ENCODE results near the gene HOXA10. TPM values are rescaled to one million over a fixed set of nuclear protein-coding genes. Genes with fewer than 3 reads are reported as not detected.

The HOXA10 gene
- total RNA-seq, 2 donors from 2014 or later: not detected

DNA sequence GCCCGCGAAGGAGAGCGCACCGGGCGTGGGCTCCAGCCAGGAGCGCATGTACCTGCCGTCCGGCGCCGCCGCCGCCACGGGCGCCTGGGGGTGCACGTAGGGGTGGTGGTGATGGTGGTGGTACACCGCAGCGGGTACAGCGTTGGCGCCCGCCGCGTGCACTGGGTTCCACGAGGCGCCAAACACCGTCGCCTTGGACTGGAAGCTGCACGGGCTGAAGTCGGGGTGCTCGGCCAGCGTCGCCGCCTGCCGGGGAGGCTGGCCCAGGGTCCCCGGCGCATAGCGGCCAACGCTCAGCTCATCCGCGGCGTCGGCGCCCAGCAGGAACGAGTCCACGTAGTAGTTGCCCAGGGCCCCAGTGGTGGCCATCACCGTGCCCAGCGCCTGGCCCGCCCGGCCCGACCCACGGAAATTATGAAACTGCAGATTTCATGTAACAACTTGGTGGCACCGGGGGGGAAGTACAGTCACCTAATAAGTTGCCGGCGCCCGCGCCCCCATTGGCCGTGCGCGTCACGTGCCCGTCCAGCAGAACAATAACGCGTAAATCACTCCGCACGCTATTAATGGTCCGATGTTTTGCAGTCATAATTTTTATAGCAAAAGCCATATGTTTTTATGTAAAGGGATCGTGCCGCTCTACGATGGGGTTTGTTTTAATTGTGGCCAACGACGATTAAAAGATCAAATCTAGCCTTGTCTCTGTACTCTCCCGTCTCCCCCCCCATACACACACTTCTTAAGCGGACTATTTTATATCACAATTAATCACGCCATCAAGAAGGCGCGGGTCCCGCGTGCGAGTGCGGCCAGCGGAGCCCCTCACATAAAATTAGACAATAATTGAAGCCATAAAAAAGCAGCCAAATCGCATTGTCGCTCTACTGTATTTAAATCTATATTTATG lies 8.8 kb downstream of the HOXA10 start, which contains the start of gene HOXA9:
Gene HOXA9, minus strand, starts transcription at position 449 of the 907 bp plus-strand sequence. Its CDS starts 80 bp downstream, at position 369.
- no peak for TF ChIP-seq CTCF (conservative IDR thresholded peaks at IDR 0.05)
- no peak within 1 kb of the TSS for H3K27ac Mint-ChIP-seq
- H3K27ac ChIP-seq (ENCODE audit: low read depth, low read length): no peak within 1 kb of the TSS
- H3K27me3 Mint-ChIP-seq (ENCODE audit: insufficient read depth): peaks cover 99% of the 10 kb centered on the region
- H3K9me3 Mint-ChIP-seq: peaks cover 8% of the 10 kb centered on the region
- H3K36me3 ChIP-seq (ENCODE audit: control insufficient read depth, insufficient read depth, low read length): no peaks in the 10 kb centered on the region
- 10 to 16% methylated on average over 35 to 80 of the region's 82 CpGs for WGBS, 2 experiments (ENCODE audit: insufficient coverage in 1 of 2, insufficient read length in 1 of 2)
- no peaks in the 10 kb centered on the region for H3K36me3 Mint-ChIP-seq (ENCODE audit: low read depth)
- no peak within 1 kb of the TSS for H3K4me3 Mint-ChIP-seq
- H3K9ac ChIP-seq (ENCODE audit: extremely low read depth, low read length, poor library complexity, severe bottlenecking): no peak within 1 kb of the TSS
- H3K4me1 Mint-ChIP-seq: no peaks in the 10 kb centered on the region
- DNase-seq: no peak
- H3K27me3 ChIP-seq (ENCODE audit: control insufficient read depth, insufficient read depth, low read length, poor library complexity, severe bottlenecking): peaks cover 100% of the 10 kb centered on the region
- H3K4me3 ChIP-seq (ENCODE audit: low read length): no peak within 1 kb of the TSS
- H3K4me1 ChIP-seq (ENCODE audit: control insufficient read depth, insufficient read depth, low read length): no peaks in the 10 kb centered on the region
- peaks cover 5% of the 10 kb centered on the region for H3K9me3 ChIP-seq (ENCODE audit: control insufficient read depth, low read length)

- no peak overlapping the region for H3K4me3 ChIP-seq (ENCODE audit: low read length)
- no peak overlapping the region for H3K27ac ChIP-seq (ENCODE audit: low read depth, low read length)
- no peak overlapping the region for H3K4me3 Mint-ChIP-seq
- H3K36me3 Mint-ChIP-seq (ENCODE audit: low read depth): no peaks in the 10 kb centered on the region
- WGBS, 2 experiments (ENCODE audit: insufficient coverage in 1 of 2, insufficient read length in 1 of 2): 4% methylated on average over 18 to 47 of the region's 47 CpGs
- H3K9me3 ChIP-seq (ENCODE audit: control insufficient read depth, low read length): peaks cover 5% of the 10 kb centered on the region
- H3K27ac Mint-ChIP-seq: no peak overlapping the region
- peaks cover 99% of the 10 kb centered on the region for H3K27me3 Mint-ChIP-seq (ENCODE audit: insufficient read depth)
- H3K9me3 Mint-ChIP-seq: peaks cover 8% of the 10 kb centered on the region
- H3K4me1 ChIP-seq (ENCODE audit: control insufficient read depth, insufficient read depth, low read length): no peaks in the 10 kb centered on the region
- TF ChIP-seq CTCF (conservative IDR thresholded peaks at IDR 0.05): peak; percentile 60
- no peak overlapping the region for H3K9ac ChIP-seq (ENCODE audit: extremely low read depth, low read length, poor library complexity, severe bottlenecking)
- DNase-seq: peak; percentile 88
- H3K4me1 Mint-ChIP-seq: no peaks in the 10 kb centered on the region
- peaks cover 100% of the 10 kb centered on the region for H3K27me3 ChIP-seq (ENCODE audit: control insufficient read depth, insufficient read depth, low read length, poor library complexity, severe bottlenecking)
- no peaks in the 10 kb centered on the region for H3K36me3 ChIP-seq (ENCODE audit: control insufficient read depth, insufficient read depth, low read length)
Observed at GRCh38 chr7:27164367-27165088, 9.6 kb downstream of the HOXA10 start.

DNA sequence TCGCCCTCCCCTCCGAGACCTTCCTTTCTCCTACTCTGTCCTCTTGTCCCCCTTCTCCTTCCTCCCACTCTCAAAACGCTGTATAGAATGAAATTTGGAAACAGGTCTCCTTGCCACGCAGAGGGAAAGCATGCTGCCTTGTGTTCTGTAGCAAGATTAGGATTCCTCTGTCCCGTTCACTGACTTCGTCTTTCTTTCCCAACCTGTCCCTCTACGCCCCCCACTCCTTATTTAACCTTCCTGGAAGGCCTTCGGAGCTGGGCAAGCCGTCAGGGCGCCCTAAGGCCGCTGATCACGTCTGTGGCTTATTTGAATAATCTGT lies 10.1 kb downstream of the HOXA10 start:
- Histone ChIP-seq H3K36me3 (ENCODE audit: control insufficient read depth, insufficient read depth, low read length) (no peaks in the 10 kb centered on the region), H3K27ac (ENCODE audit: low read depth, low read length) (no peak overlapping the region), H3K27me3 (ENCODE audit: control insufficient read depth, insufficient read depth, low read length, poor library complexity, severe bottlenecking) (peaks cover 100% of the 10 kb centered on the region), H3K9me3 (ENCODE audit: control insufficient read depth, low read length) (peaks cover 9% of the 10 kb centered on the region), H3K4me1 (ENCODE audit: control insufficient read depth, insufficient read depth, low read length) (no peaks in the 10 kb centered on the region), H3K4me3 (ENCODE audit: low read length) (no peak overlapping the region), H3K9ac (ENCODE audit: extremely low read depth, low read length, poor library complexity, severe bottlenecking) (no peak overlapping the region)
- WGBS, 2 experiments (ENCODE audit: insufficient coverage in 1 of 2, insufficient read length in 1 of 2): 9 to 28% methylated on average over 4 to 12 of the region's 12 CpGs
- Mint-ChIP-seq H3K4me3 (no peak overlapping the region), H3K36me3 (ENCODE audit: low read depth) (no peaks in the 10 kb centered on the region), H3K27me3 (ENCODE audit: insufficient read depth) (peaks cover 99% of the 10 kb centered on the region), H3K9me3 (peaks cover 8% of the 10 kb centered on the region), H3K27ac (no peak overlapping the region), H3K4me1 (no peaks in the 10 kb centered on the region)
- no peak for DNase-seq
- no peak for TF ChIP-seq CTCF (conservative IDR thresholded peaks at IDR 0.05)

Data from endodermal cell (in vitro differentiated cells).